Measurements from ENCODE around the gene NAALADL2. TPM values are rescaled to one million over a fixed set of nuclear protein-coding genes. Genes with fewer than 3 reads are reported as not detected.

The NAALADL2 gene
- polyA plus RNA-seq, 1 donor, result 5.9 TPM

DNA sequence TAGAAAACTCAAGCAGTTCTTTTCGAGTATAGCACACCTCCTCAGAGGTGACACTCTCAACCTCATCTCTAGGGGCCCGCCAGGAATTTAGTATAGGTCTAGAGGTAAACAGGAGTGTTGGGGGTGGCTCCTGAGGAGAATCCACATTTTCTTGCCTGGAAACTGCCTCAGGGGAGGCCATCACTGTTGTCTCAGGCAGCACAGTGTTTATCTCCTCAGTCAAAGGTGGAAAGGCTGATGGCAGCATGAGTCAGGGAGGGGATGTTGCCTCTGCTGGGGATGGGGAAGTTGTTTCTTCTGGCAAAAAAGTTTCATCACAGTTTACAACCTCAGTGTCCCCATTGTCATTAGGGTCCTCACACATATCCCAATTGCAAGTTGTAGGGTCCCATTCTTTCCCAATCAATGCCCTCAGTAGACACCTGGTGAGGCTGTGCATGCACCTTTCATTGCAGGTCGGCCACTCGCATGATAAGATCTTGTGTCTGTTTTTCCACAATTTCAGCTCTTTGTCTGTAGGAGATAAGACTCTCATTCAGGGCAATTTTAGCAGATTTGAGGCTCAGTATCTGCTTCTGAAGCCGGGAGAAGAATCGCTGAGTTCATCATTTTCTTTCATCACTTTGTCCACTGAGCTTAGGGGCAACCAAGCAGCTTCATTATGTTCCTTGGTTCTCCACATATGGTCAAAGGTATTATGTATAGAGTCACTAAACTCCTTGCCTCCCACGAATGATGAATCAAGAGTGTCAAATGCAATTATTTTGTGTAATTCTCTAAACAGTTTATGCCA lies 25.8 kb downstream of the NAALADL2 start:
- no peak for DNase-seq (ENCODE audit: low read depth)

GRCh38 chr3:174891524-174892203 lies 32.5 kb downstream of the NAALADL2 start:
- no peak for DNase-seq (ENCODE audit: low read depth)

GRCh38 chr3:174907027-174907426 lies 47.9 kb downstream of the NAALADL2 start:
- DNase-seq (ENCODE audit: low read depth), result no peak

GRCh38 chr3:174907628-174908407 lies 48.7 kb downstream of the NAALADL2 start:
- DNase-seq (ENCODE audit: low read depth), result no peak

DNA sequence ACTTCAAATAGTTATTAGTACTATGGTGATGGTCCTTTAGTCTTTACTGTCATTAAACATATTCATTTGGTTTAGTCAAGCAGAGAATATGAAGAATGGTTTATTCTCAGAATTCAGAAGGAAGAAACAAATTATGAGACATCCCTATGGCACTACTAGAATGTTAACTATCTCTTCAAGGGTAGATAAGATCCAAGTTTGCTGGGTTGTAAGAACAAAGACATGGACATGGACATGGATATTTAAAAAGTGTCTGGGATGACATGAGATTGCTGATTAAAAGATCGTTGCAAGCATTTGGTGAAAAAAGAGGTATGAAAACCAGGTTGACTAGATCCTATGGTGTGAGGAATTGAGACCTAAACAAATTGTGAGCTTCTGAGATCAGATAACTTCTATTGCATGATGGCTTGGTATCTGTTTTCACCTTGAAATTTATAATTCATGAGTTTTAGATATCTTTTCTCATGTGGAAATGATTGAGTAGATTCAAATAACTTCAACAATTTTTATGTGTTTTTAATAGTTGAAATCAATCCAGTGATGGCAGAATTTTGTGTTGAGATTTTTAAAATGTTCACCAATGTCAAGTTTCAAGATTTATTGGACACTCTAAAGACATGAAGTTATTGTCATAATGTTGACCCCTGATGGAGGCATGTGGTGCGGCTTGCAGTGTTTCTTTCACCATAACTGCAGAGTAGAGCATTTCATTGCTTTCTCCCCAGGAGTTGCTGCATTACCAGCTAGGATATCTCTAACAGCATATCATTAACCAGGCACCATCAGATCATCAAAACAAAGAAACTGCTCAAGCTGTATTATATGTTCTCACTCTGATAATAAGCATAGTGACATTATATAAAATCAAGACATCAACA lies 72.6 kb downstream of the NAALADL2 start:
- no peak for DNase-seq (ENCODE audit: low read depth)

GRCh38 chr3:174936590-174936989 lies 77.5 kb downstream of the NAALADL2 start:
- no peak for DNase-seq (ENCODE audit: low read depth)

DNA sequence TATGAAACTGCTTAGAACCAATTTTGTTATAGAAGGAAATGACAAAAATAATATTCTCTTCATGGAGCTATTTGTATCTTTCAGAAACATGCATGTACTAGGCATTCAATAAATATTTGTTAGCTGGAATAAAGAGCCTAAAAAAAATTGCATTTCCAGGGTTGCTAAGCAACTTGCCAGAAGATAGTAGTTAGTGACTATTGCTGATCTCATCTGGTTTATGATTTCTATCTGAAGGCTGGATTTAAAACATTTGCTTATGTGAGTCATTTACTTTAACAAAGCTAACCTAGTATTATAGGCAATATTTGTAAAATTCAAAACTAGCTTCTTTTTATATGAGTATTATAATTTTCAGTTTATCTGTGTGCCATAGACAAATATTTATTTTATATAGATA lies 78.3 kb downstream of the NAALADL2 start:
- no peak for DNase-seq (ENCODE audit: low read depth)

GRCh38 chr3:174938102-174938501 lies 79.0 kb downstream of the NAALADL2 start:
- no peak for DNase-seq (ENCODE audit: low read depth)

DNA sequence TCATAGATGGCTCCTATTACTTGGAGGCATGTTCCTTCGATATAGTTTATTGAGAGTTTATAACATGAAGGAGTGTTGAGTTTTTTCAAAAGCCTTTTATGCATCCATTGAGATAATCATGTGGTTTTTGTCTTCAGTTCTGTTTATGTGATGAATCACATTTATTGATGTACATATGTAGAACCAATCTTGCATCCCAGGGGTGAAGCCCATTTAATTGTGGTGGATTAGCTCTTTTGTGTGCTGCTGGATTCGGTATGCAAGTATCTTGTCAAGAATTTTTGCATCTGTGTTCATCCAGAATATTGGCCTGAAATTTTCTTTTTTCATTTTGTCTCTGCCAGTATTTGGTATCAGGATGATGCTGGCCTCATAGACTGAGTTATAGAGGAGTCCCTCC lies 81.0 kb downstream of the NAALADL2 start:
- DNase-seq (ENCODE audit: low read depth), result no peak

- DNase-seq (ENCODE audit: low read depth), result no peak
These were observed 86.1 kb downstream of the NAALADL2 start for GRCh38 chr3:174945276-174945675.

- no peak for DNase-seq (ENCODE audit: low read depth)
These were observed 86.8 kb downstream of the NAALADL2 start for GRCh38 chr3:174945951-174946350.

DNA sequence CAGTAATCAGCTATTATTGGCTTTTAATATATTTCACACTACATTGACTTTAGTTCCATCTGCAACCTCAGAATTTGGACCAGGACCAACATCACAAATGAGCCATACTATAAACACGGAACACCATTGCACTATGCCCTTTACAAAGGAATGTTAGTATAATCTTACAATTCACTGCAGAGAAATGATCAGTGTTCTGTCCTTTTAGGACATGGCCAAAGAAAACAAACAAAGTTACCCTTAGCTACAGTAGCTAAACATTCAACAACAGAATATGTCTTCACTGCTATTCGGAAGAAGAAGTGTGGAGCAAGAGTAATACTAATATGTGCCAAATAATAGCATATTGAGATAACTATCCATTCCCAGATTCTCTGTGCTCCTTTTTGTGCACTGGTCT lies 90.4 kb downstream of the NAALADL2 start:
- DNase-seq (ENCODE audit: low read depth), result no peak

- DNase-seq (ENCODE audit: low read depth), result no peak
These were observed 91.9 kb downstream of the NAALADL2 start for GRCh38 chr3:174951034-174951433.

DNA sequence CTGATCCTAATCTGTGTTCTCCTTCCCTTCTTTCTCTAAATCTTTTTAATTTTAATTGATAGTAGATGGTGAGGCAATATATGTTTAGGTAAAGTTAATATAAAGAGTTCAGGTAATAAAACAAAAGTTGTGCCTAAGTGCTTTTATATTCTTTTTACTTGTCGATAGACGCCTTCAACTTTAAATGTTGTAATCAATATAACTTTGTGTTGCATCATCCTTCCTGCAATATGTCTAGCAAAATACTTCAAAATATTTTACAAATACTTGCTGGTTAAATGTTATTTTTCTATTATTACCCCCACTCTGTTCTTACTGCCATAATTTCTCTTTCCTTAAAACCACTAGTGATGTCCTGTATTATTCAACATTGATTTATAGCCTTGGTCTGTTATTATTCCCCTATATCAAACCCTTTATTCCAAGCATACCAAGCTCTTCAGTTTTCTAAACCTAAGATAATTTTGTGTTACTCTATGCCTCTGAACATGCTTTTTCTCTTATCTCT lies 92.4 kb downstream of the NAALADL2 start:
- no peak for DNase-seq (ENCODE audit: low read depth)

DNA sequence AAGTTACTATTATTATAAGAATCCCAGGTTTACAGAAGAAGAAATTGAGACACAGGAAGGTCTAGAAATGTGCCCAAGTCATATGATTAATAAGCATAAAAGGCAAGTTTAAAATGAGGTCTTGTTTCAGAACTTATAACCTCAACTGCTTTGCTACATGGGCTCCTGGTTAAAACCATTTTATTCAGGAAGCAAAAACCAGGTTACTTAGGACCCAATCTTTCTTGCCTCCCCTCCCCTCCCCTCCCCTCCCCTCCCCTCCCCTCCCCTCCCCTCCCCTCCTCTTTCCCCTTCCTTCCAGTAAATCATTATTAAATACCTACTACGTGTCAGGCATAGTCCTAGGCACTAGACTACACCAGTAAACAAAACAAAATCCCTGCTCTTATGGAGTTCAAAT lies 93.9 kb downstream of the NAALADL2 start:
- DNase-seq (ENCODE audit: low read depth), result no peak

DNA sequence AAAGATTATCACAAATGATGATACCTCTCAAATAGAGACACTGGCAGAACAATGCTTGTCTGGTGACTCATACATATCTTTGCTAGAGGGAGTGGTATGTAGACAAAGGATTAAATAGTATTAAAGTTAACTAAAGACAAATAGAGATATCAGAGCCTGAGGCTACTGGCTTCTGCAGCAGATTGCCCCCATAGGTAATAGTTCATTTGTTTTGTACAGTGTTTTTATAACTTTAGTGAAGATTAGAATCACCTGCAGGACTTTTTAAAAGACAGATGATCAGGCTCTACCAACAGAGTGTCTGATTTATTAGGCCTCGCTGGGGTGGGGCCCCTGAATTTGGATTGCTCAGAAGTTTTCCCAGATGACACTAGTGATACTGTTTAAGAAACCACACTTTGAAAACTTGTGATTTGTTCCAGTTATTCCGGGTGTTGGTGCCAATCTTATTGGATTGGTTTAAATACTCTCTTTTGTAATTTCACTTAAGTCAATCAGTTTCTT lies 96.4 kb downstream of the NAALADL2 start:
- no peak for DNase-seq (ENCODE audit: low read depth)

DNA sequence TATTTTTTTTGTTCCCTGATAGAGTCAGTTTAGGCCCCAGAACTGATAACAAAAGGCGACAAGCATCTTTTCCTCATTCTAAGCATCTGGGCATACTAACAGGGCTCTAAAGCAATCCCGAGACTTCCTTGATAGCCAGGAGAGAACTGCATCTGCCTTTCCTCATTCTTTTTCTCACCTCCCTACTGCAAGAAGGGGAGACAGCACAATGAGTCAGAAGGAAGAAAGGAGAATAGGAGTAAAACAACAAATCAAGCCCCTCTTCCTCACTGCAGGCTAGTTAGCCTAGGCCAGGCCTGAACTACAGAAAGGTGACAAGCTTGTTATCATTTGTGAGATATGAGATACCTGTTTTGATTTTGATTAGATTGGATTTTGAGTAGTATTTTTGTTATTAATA lies 97.9 kb downstream of the NAALADL2 start:
- DNase-seq (ENCODE audit: low read depth), result no peak

GRCh38 chr3:174957551-174958001 lies 98.4 kb downstream of the NAALADL2 start:
- DNase-seq (ENCODE audit: low read depth), result no peak

GRCh38 chr3:174958671-174959328 lies 99.7 kb downstream of the NAALADL2 start:
- DNase-seq (ENCODE audit: low read depth), result no peak

DNA sequence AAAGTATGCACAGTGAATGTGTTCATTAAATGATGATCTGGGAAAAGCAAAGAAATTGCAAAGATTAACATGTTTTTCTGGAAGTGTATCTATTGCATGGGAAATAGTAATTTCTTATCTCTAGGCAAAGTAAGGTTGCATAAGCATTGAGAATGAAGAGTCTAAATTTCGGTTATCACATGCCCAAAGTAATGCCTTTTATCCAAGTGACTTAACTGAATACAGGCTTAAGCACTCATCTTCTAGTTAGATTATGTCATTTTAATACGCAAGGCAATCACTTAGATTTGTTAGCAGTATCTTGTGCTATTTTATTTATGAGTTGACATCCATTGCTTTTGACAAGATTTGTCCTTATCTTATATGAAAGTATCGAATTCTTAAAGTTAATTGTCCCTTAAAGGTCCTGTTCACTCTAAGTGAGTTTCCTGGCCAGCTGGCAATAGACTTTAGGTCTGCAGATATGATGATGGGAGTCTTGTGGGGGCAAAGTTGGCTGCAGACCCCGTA lies 100.5 kb downstream of the NAALADL2 start:
- no peak for DNase-seq (ENCODE audit: low read depth)

Measured in forelimb muscle (tissue), 1 donor.